NCI-H187 (cell line): Measurements from ENCODE around the gene NDUFAF2.
A peak's percentile ranks its signal among the peaks of the same experiment; 100 is the strongest.
"Not testable (repeated sequence)": the region's sequence is repeated elsewhere in the genome, so short reads cannot be mapped to it uniquely, and the experiment has no call there.

ENCODE experiments used
- DNase-seq, 2 experiments: peaks; one replicate each; lab custom pipeline; 2025; lab: John Stamatoyannopoulos, UW

NDUFAF2 gene, protein sequence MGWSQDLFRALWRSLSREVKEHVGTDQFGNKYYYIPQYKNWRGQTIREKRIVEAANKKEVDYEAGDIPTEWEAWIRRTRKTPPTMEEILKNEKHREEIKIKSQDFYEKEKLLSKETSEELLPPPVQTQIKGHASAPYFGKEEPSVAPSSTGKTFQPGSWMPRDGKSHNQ

DNA sequence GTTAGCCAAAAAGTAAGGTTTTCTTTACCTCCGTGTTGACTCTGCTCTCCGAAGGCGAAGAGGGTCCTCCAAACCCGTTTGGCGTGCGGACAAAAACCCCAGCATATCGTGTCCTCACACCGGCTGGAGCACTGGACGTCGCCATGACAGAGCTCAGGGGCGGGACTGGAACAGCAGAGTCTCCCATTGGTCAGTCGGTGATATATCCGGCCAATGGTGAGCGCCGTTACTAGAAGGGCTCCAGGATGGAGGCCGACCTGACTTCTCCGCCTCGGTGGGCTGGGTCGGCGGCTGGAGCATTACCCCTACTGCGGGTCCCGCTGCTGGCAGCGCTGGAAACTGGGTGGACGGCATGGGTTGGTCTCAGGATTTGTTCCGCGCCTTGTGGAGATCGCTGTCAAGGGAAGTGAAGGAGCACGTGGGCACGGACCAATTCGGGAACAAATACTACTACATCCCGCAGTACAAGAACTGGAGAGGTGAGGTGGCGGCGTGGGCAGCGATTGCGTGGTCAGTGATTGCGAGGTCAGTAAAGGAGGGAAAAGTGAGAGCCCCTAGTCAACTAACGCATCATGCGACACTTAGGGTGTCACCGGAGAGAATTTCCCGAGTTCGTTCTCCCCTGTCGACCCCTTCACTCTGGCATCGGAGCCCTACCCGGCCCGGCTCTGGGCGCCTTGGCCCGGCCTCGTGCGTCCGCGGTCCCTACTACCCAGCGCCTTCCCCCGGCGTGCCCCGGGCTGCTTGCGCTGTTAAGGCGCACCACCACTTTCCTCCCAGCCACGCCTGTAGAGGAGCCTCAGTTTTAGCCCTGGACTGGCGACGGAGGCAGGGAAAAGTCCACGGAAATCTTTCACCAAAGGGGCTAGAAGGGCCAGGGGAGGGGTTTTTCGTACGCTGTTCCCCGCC lies at the start of gene NDUFAF2, which contains the start of gene ERCC8:
Gene NDUFAF2, plus strand, starts transcription at position 302 of the 909 bp plus-strand sequence. Its CDS starts 51 bp downstream, at position 353.
Gene ERCC8, minus strand, starts transcription at position 167 of the 909 bp plus-strand sequence. Its CDS starts 62 bp downstream, at position 105.
- peak; percentile 82 to 83 for DNase-seq

DNA sequence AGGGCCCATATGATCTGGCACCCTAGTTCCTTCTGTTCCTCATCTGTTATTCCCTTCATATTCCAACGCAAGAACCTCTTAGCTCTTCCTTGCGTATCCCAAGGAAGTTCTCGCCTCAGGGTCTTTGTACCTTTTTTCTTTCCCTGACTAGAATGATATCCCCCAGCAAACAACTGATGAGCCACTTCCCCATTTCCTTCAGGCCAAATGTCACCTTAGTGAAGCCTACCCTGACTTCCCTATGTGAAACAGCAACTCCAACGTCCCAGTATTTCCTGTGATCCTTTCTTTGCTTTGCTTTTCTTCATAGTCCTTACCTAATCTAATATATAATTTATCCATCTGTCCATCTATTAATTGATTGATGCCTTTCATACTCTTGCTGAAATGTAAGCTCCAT lies 48.0 kb upstream of the NDUFAF2 start:
- DNase-seq = no peak

DNA sequence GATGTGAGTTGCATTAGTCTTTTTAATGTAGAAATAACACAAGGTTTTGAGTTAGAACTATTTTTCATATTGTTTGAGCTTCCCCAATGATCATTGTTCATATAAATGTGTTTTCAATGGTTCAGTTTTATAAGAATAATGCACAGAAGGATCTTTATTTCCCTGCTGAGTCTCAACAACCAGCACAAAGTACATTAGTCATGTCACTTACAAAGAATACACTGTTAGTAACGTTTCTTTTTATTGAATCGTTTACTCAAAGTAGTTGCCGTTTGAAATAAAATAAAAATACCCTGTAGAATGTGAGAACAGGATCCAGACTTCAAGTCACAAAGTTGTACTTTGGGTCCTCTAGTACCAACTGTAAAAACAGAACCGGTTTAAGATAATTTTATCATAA lies 41.6 kb upstream of the NDUFAF2 start:
- no peak for DNase-seq

DNA sequence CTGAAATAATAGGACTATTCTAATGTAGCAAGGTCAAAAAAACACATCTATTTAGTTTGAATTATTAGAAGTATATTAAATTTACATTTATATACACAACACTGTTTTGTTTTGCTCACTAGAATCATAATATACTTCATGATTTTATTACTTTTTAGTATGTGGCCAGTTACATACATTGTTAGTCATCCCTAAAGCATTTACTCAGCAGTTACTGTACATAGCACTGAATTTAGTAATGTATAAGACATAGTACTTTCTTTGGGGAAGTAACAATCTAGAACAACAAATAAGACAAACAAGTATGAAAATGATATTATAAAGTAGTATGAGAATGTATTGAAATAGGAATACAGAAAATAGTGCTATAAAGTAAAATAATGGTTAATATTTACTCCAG lies 28.4 kb upstream of the NDUFAF2 start:
- no peak for DNase-seq

DNA sequence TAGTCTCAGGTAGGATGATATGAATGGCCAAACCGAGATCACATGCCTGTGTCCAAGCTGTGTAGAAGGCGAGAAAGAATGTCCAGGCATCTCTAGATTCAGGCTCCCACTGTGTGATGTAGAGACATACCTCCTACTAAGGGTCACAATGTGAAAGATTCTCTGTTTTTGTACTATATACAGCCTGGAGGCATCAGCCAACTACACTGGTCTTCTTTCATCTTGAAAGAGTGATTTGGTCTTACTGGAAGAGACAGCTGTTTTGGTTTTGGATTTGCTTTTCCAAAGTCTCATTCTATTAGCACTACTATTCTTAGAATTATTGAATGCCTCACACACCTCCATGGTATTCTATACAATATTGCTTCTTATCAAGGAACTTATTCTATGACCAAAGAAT lies 26.5 kb upstream of the NDUFAF2 start:
- DNase-seq = no peak

DNA sequence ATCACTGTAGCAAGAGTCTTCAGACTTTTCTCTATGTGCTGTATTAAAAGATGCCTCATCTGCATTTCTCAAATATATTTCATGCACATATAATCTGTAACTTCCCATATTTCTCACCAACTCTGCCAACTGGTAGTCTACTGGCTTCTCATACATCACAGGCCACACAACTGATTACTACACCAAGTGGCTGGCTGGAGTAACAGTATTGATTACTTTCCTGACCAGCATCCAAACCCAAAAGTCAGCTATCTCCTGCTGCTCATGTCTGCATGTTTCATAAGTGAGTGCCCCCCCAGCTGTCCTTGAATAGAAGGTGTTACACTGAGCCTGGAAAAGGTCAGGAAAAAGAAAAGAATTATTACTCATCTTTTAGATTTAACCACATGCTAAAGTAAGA lies 17.6 kb upstream of the NDUFAF2 start:
- DNase-seq = no peak

DNA sequence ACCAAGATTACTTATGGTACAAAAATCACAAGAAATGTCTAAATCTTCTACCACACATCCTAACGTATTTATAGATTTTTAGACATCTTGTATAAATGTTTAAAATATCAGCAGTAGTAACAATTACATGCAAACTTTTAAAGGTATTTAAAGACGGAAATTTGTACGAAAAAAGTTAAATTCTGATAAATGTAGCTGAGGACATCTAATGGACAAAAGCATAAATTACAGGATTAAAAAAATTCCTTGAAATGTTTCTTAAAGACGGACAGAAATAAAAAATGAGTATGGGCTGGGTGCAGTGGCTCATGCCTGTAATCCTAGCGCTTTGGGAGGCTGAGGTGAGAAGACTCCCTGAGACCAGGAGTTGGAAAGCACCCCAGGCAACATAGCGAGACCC lies 16.0 kb upstream of the NDUFAF2 start:
- no peak for DNase-seq

DNA sequence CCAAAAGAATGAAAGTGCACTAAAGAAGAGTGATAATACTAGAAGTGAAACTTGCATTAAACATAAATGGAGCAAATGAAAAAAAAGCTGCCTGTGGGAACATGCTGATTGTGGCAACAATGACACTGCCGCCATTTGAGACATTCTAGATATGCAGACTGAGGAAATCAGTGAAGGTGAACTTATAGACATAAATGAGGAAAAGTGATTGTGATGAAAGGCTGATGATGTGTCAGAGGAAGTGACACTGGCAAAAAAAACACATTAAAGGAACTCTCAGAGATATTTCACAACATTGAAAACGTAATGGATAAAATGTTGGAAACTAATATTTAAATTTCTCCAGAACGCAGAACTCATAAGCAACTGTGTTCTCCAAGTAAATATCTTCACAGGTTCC lies 1.4 kb upstream of the NDUFAF2 start:
- no peak for DNase-seq

DNA sequence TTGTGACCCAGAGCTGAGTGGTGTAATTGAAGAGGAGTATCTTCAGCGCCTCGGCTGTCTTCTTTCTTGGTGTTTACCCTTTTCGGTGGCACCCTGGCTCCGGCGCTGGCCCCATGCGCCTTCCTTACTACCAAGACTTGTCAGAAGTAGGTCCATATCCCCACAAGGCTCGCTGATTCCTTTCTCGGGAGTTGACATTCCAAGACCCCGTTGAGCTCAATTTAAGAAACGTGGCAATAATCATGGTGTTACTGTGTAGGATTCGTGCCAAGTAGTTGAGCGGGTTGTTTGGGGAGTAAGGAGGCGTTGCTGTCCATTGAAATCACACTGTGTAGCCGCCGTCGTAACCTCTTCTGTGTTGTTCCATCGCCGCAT lies 795 bp downstream of the NDUFAF2 start:
- peak in 1 of 2 experiments; percentile 42 for DNase-seq

DNA sequence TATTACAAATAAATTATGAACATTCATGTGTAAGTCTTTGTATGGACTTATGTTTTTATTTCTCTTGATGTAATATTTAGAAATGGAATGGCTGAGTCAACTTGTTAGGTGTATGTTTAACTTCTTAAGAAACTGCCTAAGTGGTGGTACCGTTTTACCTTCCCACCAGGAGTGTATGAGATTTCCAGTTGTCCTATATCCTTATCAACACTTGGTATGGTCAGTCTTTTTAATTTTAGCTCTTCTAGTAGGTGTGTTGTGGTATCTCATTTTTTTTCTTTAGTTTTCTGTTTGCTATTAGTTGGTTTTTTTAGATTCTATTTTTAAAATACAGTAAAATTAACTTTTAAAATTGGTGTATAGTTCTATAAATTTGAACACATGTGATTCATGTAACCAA lies 3.7 kb downstream of the NDUFAF2 start:
- DNase-seq = no peak

DNA sequence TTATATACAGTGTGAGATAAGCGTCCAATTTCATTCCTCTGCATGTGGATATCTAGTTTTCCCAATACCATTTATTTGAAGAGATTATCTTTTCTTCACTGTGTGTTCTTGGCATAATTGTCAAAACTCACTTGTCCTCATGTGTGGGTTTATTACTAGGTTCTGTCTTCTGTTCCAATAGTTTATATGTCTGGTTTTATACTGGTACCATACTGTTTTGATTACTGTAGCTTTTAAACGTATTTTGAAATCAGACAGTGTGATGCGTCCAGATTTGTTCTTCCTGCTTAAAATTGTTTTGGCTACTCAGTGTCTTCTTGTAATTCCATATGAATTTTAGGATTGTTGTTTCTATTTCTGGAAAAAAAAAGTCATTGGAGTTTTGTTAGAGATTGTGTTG lies 10.2 kb downstream of the NDUFAF2 start:
- DNase-seq = no peak

DNA sequence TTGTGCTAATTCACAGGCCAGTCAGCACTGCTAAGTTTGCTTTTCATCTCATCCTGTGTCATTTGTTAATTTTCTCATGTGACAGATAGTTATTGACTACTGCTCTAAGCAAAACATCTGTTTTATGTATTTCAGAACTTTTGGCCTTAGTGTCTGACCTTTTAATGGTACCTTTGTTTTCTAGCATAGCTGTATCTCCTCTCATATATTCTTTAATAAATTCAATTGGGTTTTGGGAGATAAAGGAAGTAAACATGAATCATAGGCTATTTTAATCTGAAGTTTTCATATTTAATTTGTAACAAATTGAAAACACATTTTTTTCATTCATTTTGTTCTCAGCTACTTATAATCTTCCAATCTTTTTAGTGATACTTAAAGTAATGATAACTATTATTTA lies 13.1 kb downstream of the NDUFAF2 start:
- DNase-seq = no peak

DNA sequence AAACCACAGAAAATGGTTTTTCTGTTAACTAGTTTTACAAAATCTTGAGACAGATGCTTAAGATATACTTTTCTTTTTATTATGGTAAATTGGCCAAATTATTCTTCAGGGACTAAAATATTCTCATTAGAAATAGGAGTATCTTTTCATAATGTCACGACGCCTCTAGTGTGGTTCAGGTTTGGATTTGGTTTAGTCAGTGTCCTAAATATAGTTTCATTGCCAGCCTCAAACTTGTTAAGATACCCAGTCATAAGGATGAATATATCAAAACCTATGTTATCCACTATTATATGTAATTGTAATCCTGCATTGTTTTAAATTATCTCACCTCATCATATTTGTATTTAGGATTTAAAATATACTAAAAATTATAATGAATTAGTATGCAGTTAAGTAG lies 13.7 kb downstream of the NDUFAF2 start:
- no peak for DNase-seq

DNA sequence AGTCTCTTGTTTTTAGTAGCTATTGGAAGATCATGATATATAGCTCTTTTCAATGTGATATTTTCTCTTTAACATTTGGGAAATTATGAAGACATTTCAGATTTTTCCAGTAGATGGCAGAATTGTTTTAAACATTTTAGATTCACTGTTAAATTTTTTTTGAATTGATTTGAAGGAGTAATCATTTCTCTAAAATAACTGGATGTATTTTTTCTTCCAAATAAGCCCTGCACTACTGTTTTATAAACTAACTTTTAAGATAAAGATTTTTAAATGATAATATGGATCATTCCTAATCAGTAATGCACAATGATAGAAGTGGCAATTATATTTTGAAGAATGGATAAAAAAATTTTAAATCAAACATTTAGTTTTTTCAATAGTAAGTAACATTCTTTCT lies 14.2 kb downstream of the NDUFAF2 start:
- no peak for DNase-seq

DNA sequence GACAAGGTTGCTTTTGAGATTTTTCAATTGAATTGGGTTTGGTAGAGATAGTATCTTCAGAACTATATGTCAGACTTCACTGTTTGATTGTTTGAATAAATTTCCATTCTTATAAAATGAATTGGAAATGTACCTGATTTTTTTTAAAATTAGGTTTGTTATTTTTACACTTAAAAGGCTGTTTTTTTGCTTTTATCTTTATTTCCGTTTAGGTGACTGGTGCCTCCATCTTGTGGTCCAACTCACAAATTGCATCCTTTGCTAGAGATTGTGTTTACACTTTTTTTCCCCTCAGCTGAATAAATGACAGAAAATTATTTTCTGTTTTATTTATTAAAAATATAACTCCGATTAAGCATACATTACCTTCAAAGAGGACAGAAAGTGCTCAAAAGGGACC lies 15.6 kb downstream of the NDUFAF2 start:
- DNase-seq = no peak

DNA sequence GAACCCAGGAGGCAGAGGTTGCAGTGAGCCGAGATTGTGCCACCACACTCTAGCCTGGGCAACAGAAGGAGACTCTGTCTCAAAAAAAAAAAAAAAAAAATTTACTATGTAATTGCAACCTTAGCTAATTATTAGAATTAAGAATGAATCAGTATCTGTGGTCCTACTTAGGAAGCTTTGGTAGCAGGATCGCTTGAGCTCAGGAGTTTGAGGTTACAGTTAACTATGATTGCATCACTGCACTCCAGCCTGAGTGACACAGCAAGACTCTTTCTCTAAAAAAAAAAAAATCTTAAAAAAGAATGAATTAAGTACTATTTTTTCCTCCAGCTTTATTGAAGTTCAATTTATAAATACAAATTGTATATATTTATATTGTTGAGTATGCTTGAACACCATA lies 16.7 kb downstream of the NDUFAF2 start:
- DNase-seq = no peak

DNA sequence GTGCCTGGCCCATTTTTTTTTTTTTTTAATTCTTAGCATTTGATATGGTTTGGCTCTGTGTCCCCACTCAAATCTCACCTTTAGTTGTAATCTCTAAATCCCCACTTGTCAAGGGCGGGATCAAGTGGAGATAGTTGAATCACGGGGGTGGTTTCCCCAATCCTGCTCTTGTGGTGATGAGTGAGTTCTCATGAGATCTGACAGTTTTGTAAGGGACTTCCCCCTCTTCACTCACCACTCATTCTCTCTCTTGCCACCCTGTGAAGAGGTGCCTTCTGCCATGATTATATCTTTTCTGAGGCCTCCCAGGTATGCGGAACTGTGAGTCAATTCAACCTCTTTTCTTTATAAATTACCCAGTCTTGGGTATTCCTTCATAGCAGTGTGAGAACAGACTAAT lies 27.2 kb downstream of the NDUFAF2 start:
- DNase-seq = no peak

DNA sequence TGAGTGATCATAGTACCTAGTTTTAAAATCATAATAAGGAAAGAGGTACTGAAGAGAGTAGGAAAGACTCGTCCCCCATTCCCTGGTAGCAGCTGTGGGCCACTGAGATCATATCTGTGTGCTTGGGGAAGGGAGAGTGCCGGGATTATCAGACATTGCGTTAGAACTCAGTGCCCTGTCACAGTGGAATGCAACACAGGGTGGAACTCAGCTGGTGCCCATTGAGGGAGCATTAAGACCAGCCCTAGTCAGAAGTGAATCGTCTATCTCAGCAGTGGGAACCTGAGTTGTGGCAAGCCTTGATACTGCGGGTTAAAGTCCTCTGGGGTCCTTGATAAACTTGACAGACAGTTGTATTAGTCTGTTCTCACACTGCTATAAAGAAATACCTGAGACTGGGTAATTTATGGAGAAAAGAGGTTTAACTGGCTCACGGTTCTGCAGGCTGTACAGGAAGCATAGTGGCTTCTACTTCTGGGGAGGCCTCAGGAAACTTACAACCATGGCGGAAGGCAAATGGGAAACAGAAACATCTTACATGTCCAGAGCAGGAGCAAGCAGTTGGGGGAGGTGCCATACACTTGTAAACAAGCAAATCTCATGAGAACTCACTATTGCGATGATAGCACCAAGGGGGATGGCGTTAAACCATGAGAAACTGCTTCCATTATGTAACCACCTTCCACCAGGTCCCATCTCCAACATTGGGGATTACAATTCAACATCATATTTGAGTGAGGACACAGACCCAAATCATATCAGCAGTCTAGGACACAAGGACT lies 33.1 kb downstream of the NDUFAF2 start:
- DNase-seq = no peak

DNA sequence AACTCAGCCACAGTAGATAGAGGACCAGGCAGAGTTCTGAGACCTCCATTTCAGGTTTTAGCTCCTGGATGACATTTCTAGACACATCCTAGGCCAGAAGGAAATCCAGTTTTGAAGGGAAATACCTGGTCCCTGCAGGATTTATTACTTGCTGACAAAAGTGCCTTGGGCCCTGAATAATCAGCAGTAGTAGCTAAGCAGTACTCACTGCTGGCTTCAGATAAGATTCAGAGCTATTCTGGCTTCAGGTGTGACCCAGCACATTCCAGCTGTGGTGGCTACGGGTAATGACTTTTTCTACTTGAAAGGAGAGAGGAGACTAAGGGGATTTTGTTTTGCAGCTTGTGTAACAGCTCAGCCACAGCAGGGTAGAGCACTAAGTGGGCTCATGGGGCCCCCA lies 34.0 kb downstream of the NDUFAF2 start:
- DNase-seq = no peak

DNA sequence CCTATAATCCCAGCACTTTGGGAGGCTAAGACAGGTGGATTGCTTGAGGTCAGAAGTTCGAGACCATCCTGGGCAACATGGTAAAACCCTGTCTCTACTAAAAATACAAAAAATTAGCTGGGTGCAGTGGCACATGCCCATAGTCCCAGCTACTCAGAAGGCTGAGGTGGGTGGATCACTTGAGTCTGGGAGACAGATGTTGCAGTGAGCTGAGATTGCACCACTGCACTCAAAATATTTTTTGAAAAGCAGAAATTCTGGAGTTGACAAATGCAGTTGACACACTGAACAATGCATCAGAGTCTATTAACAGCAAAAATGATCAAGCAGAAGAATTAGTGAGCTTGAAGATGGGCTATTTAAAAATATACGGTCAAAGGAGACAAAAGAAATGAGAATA lies 35.5 kb downstream of the NDUFAF2 start:
- no peak for DNase-seq

DNA sequence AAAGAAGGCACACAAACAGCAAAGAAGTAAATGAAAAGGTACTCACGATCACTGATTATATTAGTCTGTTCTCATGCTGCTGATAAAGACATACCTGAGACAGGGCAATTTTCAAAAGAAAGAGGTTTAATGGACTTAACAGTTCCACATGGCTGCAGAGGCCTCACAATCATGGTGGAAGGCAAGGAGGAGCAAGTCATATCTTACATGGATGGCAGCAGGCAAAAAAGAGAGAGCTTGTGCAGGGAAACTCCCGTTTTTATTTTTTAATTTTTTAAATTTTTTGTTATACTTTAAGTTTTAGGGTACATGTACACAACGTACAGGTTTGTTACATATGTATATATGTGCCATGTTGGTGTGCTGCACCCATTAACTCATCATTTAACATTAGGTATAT lies 37.1 kb downstream of the NDUFAF2 start:
- not testable (repeated sequence) for DNase-seq

DNA sequence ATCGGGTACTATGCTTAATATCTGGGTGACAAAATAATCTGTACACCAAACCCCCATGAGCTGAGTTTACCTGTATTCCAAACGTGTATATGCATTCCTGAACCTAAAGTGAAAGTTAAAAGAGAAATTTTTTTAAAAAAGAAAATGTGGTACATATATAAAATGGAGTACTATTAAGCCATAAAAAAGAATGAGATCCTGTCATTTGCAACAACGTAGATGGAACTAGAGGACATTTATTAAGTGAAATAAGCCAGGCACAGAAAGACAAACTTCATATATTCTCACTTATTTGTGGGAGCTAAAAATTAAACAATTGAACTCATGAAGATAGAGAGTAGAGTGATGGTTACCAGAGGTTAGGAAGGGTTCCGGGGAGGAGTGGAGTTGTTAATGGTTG lies 44.8 kb downstream of the NDUFAF2 start:
- DNase-seq = no peak

DNA sequence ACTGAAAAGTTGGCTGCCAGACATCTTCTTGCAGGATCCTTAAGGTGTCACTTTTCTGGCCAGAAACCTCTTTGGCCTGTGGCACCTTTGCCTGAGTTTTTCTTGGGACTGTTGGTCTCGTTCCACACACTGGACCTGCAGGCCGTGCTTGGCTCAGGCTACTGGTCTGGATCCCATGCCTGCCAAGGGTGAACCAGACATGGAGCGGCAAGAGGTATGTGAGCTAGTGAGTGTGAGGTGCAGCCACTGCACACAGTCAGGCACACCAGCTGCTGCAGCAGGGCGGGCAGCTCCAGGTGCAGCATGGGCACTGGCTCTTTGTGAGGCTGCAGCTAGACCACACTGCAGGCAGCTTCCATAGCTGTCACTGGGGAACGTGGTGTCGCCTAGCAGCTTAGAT lies 47.9 kb downstream of the NDUFAF2 start:
- DNase-seq = no peak
